SU-DHL-6 (cell line): ENCODE data around the gene GPRC5C.

Experiments
- H2AFZ ChIP-seq: fragments of 200-600 bp; sonication (generic); 2 replicates; pipeline ENCODE4 v1.6.1; 2014; ENCODE audit warnings: low read depth, mild to moderate bottlenecking, moderate library complexity, mixed read lengths, antibody characterized with exemption, low read length; ENCODE audit not compliant: severe bottlenecking
- H3F3A ChIP-seq: fragments of 200-600 bp; shearing (Covaris generic); 2 replicates; pipeline ENCODE4 v1.6.0; 2016; ENCODE audit warnings: antibody characterized with exemption, mild to moderate bottlenecking; ENCODE audit not compliant: insufficient read depth
- H3K27ac ChIP-seq: fragments of 200-600 bp; sonication (generic); 2 replicates; pipeline ENCODE4 v1.5.1; 2016; ENCODE audit warnings: low read depth, mild to moderate bottlenecking, low read length, moderate library complexity, mixed read lengths
- H3K27me3 ChIP-seq: fragments of 200-600 bp; sonication (generic), shearing (Covaris generic); 2 replicates; pipeline ENCODE4 v1.6.0; 2014; ENCODE audit warnings: mild to moderate bottlenecking, low read length
- H3K36me3 ChIP-seq: fragments of 200-600 bp; sonication (generic); 2 replicates; pipeline ENCODE4 v1.6.1; 2014; ENCODE audit warnings: mild to moderate bottlenecking, low read length, mixed read lengths
- H3K4me2 ChIP-seq: fragments of 300-600, 200-600 bp; shearing (Covaris generic), sonication (generic); 2 replicates; pipeline ENCODE4 v1.6.0; 2014; ENCODE audit warnings: low read length, low read depth, mild to moderate bottlenecking; ENCODE audit not compliant: poor library complexity, severe bottlenecking
- H3K4me3 ChIP-seq: fragments of 200-600 bp; sonication (generic); 2 replicates; pipeline ENCODE4 v1.5.1; 2014; ENCODE audit warnings: antibody characterized with exemption, low read length, mild to moderate bottlenecking, mixed read lengths; ENCODE audit not compliant: insufficient read depth, poor library complexity, severe bottlenecking
- H3K79me2 ChIP-seq: fragments of 200-600 bp; sonication (generic); 2 replicates; pipeline ENCODE4 v1.6.1; 2014; ENCODE audit warnings: mild to moderate bottlenecking, low read length, moderate library complexity; ENCODE audit not compliant: insufficient read depth
- H3K9ac ChIP-seq: fragments of 200-600 bp; sonication (generic); 2 replicates; pipeline ENCODE4 v1.7.0; 2014; ENCODE audit warnings: mild to moderate bottlenecking, low read length
- H3K9me2 ChIP-seq: fragments of 200-600 bp; sonication (generic); replicated peaks from 2 replicates; pipeline ENCODE4 v1.6.1; 2014; ENCODE audit warnings: low read length; ENCODE audit not compliant: insufficient read depth
- H3K9me3 ChIP-seq: fragments of 200-600 bp; sonication (generic); 2 replicates; pipeline ENCODE4 v1.6.1; 2014; ENCODE audit warnings: low read length, mixed read lengths; ENCODE audit not compliant: insufficient read depth
- H4K20me1 ChIP-seq: fragments of 200-600 bp; sonication (generic); 2 replicates; pipeline ENCODE4 v1.6.1; 2014; ENCODE audit warnings: low read depth, mild to moderate bottlenecking, antibody characterized with exemption, low read length, moderate library complexity, mixed read lengths
- CTCF ChIP-seq: fragments of 200-600 bp; sonication (generic); IDR thresholded peaks from one replicate; pipeline ENCODE4 v1.5.1; 2017; ENCODE audit warnings: antibody characterized with exemption, mild to moderate bottlenecking, low read length, moderate library complexity; ENCODE audit not compliant: insufficient read depth, poor library complexity, severe bottlenecking
- EZH2phosphoT487 ChIP-seq: fragments of 200-600 bp; sonication (generic), shearing (Covaris generic); conservative IDR thresholded peaks from 2 replicates; pipeline ENCODE4 v1.6.1; 2018; ENCODE audit warnings: mild to moderate bottlenecking, antibody characterized with exemption, low read length, moderate library complexity, mixed read lengths

The GPRC5C gene

GRCh38 chr17:74394977-74395376 lies 36.9 kb upstream of the GPRC5C start:
- Histone ChIP-seq H3K9me2 (no peaks in the 10 kb centered on the region), H3K9me3 (no peaks in the 10 kb centered on the region), H3K4me3 (no peak overlapping the region), H3K36me3 (no peaks in the 10 kb centered on the region), H4K20me1 (no peaks in the 10 kb centered on the region), H3K4me2 (no peak overlapping the region), H3K9ac (no peak overlapping the region), H3K79me2 (no peaks in the 10 kb centered on the region), H3K27ac (no peak overlapping the region), H2AFZ (no peak overlapping the region), H3K27me3 (no peaks in the 10 kb centered on the region), H3F3A (no peaks in the 10 kb centered on the region)
- TF ChIP-seq EZH2phosphoT487 (no peak), CTCF (no peak)

- Histone ChIP-seq H3K4me2 (no peak overlapping the region), H3K79me2 (no peaks in the 10 kb centered on the region), H3K9me2 (no peaks in the 10 kb centered on the region), H3K27me3 (no peaks in the 10 kb centered on the region), H3K4me3 (no peak overlapping the region), H3K9ac (no peak overlapping the region), H3F3A (no peaks in the 10 kb centered on the region), H4K20me1 (no peaks in the 10 kb centered on the region), H3K27ac (no peak overlapping the region), H3K9me3 (no peaks in the 10 kb centered on the region), H2AFZ (no peak overlapping the region), H3K36me3 (no peaks in the 10 kb centered on the region)
- no peak for TF ChIP-seq CTCF
- no peak for TF ChIP-seq EZH2phosphoT487
Observed at GRCh38 chr17:74396567-74396966, 35.3 kb upstream of the GPRC5C start.

- H3K36me3 ChIP-seq = no peaks in the 10 kb centered on the region
- no peak overlapping the region for H3K9ac ChIP-seq
- no peaks in the 10 kb centered on the region for H3K27me3 ChIP-seq
- TF ChIP-seq EZH2phosphoT487 = no peak
- no peak for TF ChIP-seq CTCF
- no peaks in the 10 kb centered on the region for H3F3A ChIP-seq
- H3K4me2 ChIP-seq = no peak overlapping the region
- no peaks in the 10 kb centered on the region for H4K20me1 ChIP-seq
- H3K9me2 ChIP-seq = no peaks in the 10 kb centered on the region
- H2AFZ ChIP-seq = no peak overlapping the region
- no peak overlapping the region for H3K4me3 ChIP-seq
- H3K9me3 ChIP-seq = no peaks in the 10 kb centered on the region
- no peaks in the 10 kb centered on the region for H3K79me2 ChIP-seq
- no peak overlapping the region for H3K27ac ChIP-seq
Observed at GRCh38 chr17:74402048-74402447, 29.8 kb upstream of the GPRC5C start.
